ENCODE results near the gene TMCO6.

GRCh38 chr5:140605879-140606278 is 33.4 kb upstream of the TMCO6 start:
- no peak for TF ChIP-seq EZH2 (IDR thresholded peaks at IDR 0.05; ENCODE audit: insufficient read depth, poor library complexity, severe bottlenecking)
- TF ChIP-seq EZH2phosphoT487 (IDR thresholded peaks at IDR 0.05; ENCODE audit: insufficient read depth, low read depth), result no peak

Measured in GM23248 (cell line).